Trophoblast cell (in vitro differentiated cells and primary cell): ENCODE results near the gene SRPK2.

ENCODE experiments used
- DNase-seq, 2 donors: peaks; one replicate each; pipeline ENCODE4 v3.0.0-alpha.2; 2016
- H2AFZ ChIP-seq: 2 replicates; pipeline ENCODE4 v1.6.1; 2013; ENCODE audit warnings: low read length, moderate library complexity, mild to moderate bottlenecking; ENCODE audit not compliant: insufficient read depth, poor library complexity
- H2AK5ac ChIP-seq: 2 replicates; pipeline ENCODE4 v1.6.1; 2013; ENCODE audit warnings: mild to moderate bottlenecking, low read length
- H2BK120ac ChIP-seq: 2 replicates; pipeline ENCODE4 v1.6.1; 2013; ENCODE audit warnings: low read length, mild to moderate bottlenecking, moderate library complexity; ENCODE audit not compliant: insufficient read depth, poor library complexity
- H2BK12ac ChIP-seq: 2 replicates; pipeline ENCODE4 v1.6.1; 2013; ENCODE audit warnings: mild to moderate bottlenecking, low read length, moderate library complexity
- H2BK5ac ChIP-seq: 2 replicates; pipeline ENCODE4 v1.6.1; 2013; ENCODE audit warnings: low read length, low read depth, moderate library complexity, mild to moderate bottlenecking; ENCODE audit not compliant: poor library complexity
- H3K14ac ChIP-seq: 2 replicates; pipeline ENCODE4 v1.6.1; 2013; ENCODE audit warnings: mild to moderate bottlenecking, low read length
- H3K18ac ChIP-seq: 2 replicates; pipeline ENCODE4 v1.6.1; 2013; ENCODE audit warnings: mild to moderate bottlenecking, low read length
- H3K23ac ChIP-seq: 2 replicates; pipeline ENCODE4 v1.6.1; 2013; ENCODE audit warnings: low read length
- H3K27ac ChIP-seq: 2 replicates; pipeline ENCODE4 v1.5.1; 2013; ENCODE audit warnings: low read depth, mild to moderate bottlenecking, inconsistent platforms, low read length, moderate library complexity
- H3K27me3 ChIP-seq: 2 replicates; pipeline ENCODE4 v1.6.1; 2013; ENCODE audit warnings: inconsistent platforms, mild to moderate bottlenecking, low read length, moderate library complexity; ENCODE audit not compliant: insufficient read depth
- H3K36me3 ChIP-seq, 2 experiments: 1 replicate in 1 of 2; 2 replicates in 1 of 2; pipeline ENCODE4 v1.6.1; 2013; ENCODE audit warnings: low read length in 2 of 2, mild to moderate bottlenecking in 2 of 2, moderate library complexity in 1 of 2; ENCODE audit not compliant: insufficient read depth in 2 of 2, control insufficient read depth in 1 of 2
- H3K4ac ChIP-seq: 2 replicates; pipeline ENCODE4 v1.6.1; 2013; ENCODE audit warnings: low read depth, mild to moderate bottlenecking, low read length, moderate library complexity
- H3K4me1 ChIP-seq, 2 experiments: 1 replicate in 1 of 2; 2 replicates in 1 of 2; pipeline ENCODE4 v1.6.1; 2013; ENCODE audit warnings: low read length in 2 of 2, mild to moderate bottlenecking in 2 of 2, moderate library complexity in 1 of 2; ENCODE audit not compliant: insufficient read depth in 2 of 2, control insufficient read depth in 1 of 2
- H3K4me2 ChIP-seq: 2 replicates; pipeline ENCODE4 v1.6.1; 2013; ENCODE audit warnings: inconsistent platforms, mild to moderate bottlenecking, low read length, moderate library complexity
- H3K4me3 ChIP-seq: 2 replicates; pipeline ENCODE4 v1.5.1; 2013; ENCODE audit warnings: mild to moderate bottlenecking, low read depth, low read length, inconsistent platforms
- H3K79me1 ChIP-seq: one replicate; pipeline ENCODE4 v1.6.1; 2013; ENCODE audit warnings: low read length
- H3K79me2 ChIP-seq: 2 replicates; pipeline ENCODE4 v1.6.1; 2013; ENCODE audit warnings: low read length, mild to moderate bottlenecking; ENCODE audit not compliant: control insufficient read depth, insufficient read depth, poor library complexity
- H3K9ac ChIP-seq: 2 replicates; pipeline ENCODE4 v1.6.1; 2013; ENCODE audit warnings: mild to moderate bottlenecking, low read length
- H3K9me3 ChIP-seq: 2 replicates; pipeline ENCODE4 v1.6.1; 2013; ENCODE audit warnings: low read depth, mild to moderate bottlenecking, control low read depth, inconsistent platforms, low read length; ENCODE audit not compliant: insufficient read depth
- H4K12ac ChIP-seq: 2 replicates; pipeline ENCODE4 v1.6.1; 2013; ENCODE audit warnings: low read depth, mild to moderate bottlenecking, low read length, moderate library complexity
- H4K8ac ChIP-seq: 2 replicates; pipeline ENCODE4 v1.6.1; 2013; ENCODE audit warnings: low read depth, mild to moderate bottlenecking, low read length, moderate library complexity
- H4K91ac ChIP-seq: one replicate; pipeline ENCODE4 v1.6.1; 2013; ENCODE audit warnings: low read depth, mild to moderate bottlenecking, low read length, moderate library complexity
- WGBS: extraction: QIAGEN DNeasy Blood & Tissue Kit; methylation state at CpG from one replicate; pipeline ENCODE4 v1.1.7; 2013; ENCODE audit warnings: missing lambda C conversion rate; ENCODE audit not compliant: insufficient read length, insufficient coverage; ENCODE audit errors: extremely low coverage; 5-methylcytosine and 5-hydroxymethylcytosine counted together

Gene SRPK2

DNA sequence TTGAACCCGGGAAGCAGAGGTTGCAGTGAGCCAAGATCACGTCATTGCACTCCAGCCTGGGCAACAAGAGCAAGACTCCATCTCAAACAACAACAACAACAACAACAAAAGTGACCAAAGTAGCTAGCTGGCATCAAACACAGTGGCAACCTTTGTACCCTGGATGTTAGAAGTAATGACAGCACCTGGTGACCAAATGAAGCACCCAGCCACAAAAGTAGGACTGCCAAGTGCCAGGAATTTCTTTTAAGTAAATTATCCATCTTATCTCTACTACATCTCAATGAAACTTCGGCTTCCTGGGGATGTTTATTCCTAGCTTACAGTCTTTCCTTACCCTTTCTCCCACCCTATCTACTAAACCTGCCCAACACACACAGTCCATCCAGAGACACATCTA is 18.8 kb downstream of the SRPK2 start:
- Histone ChIP-seq H3K14ac (no peak overlapping the region), H3K4me3 (no peak overlapping the region), H2BK120ac (no peak overlapping the region), H3K79me2 (no peaks in the 10 kb centered on the region), H3K9me3 (no peaks in the 10 kb centered on the region), H4K12ac (no peak overlapping the region), H4K8ac (no peak overlapping the region), H4K91ac (no peak overlapping the region), H3K79me1 (no peaks in the 10 kb centered on the region), H3K9ac (no peak overlapping the region), H2BK12ac (no peak overlapping the region), H2BK5ac (no peak overlapping the region), H3K18ac (no peak overlapping the region), H3K36me3 (peaks cover 0 to 3% of the 10 kb centered on the region in 2 experiments), H3K23ac (no peak overlapping the region), H3K4ac (no peak overlapping the region), H3K27me3 (no peaks in the 10 kb centered on the region), H3K4me1 (no peaks in the 10 kb centered on the region), H2AFZ (no peak overlapping the region), H2AK5ac (no peak overlapping the region), H3K27ac (no peak overlapping the region), H3K4me2 (no peak overlapping the region)
- WGBS = no CpG with 5 or more reads among the region's 3 CpGs
- DNase-seq = peak in 1 of 2 donors; percentile 10

DNA sequence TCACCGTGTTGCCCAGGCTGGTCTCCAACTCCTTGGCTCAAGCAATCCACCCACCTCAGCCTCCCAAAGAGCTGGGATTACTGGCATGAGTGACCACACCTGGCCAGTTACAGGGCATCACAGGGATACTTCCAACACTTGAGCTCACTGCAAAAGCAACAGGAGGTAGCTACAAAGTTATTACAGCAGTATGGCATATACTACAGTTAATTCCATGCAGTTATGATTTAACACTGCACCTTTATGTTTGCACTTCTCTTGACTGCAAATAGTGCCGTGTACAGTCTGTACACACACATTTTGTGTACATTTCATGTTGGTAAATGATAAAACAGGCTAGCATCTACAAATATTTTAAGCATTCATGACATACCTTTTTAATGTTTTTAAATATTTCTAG is 21.3 kb downstream of the SRPK2 start:
- no peak overlapping the region for H3K23ac ChIP-seq

GRCh38 chr7:105365541-105366534 is 22.9 kb downstream of the SRPK2 start:
- no peak overlapping the region for H3K4me2 ChIP-seq
- WGBS = no CpG with 5 or more reads among the region's 25 CpGs
- H4K91ac ChIP-seq = no peak overlapping the region
- H3K23ac ChIP-seq = no peak overlapping the region
- no peak overlapping the region for H2BK5ac ChIP-seq
- peak in 1 of 2 donors; percentile 29 for DNase-seq
- H3K79me1 ChIP-seq = no peaks in the 10 kb centered on the region
- H2BK12ac ChIP-seq = no peak overlapping the region
- no peaks in the 10 kb centered on the region for H3K9me3 ChIP-seq
- no peaks in the 10 kb centered on the region for H3K4me1 ChIP-seq
- no peak overlapping the region for H3K9ac ChIP-seq
- H3K18ac ChIP-seq = no peak overlapping the region
- H2BK120ac ChIP-seq = no peak overlapping the region
- no peak overlapping the region for H3K4ac ChIP-seq
- H3K79me2 ChIP-seq = no peaks in the 10 kb centered on the region
- no peak overlapping the region for H2AFZ ChIP-seq
- H3K14ac ChIP-seq = no peak overlapping the region
- no peaks in the 10 kb centered on the region for H3K27me3 ChIP-seq
- no peak overlapping the region for H4K8ac ChIP-seq
- peaks cover 0 to 3% of the 10 kb centered on the region in 2 experiments for H3K36me3 ChIP-seq
- no peak overlapping the region for H3K4me3 ChIP-seq
- H3K27ac ChIP-seq = no peak overlapping the region
- no peak overlapping the region for H4K12ac ChIP-seq
- H2AK5ac ChIP-seq = no peak overlapping the region

More for the DNA sequence above, 21.3 kb downstream of the SRPK2 start:
- peak in 1 of 2 donors; percentile 19 for DNase-seq
- H2BK12ac ChIP-seq = no peak overlapping the region
- H3K36me3 ChIP-seq = peaks cover 0 to 3% of the 10 kb centered on the region in 2 experiments
- H3K4ac ChIP-seq = peak overlapping the region; percentile 57
- H2AK5ac ChIP-seq = no peak overlapping the region
- H3K4me1 ChIP-seq = no peaks in the 10 kb centered on the region
- no peak overlapping the region for H4K8ac ChIP-seq
- H3K9ac ChIP-seq = no peak overlapping the region
- H4K12ac ChIP-seq = no peak overlapping the region
- H3K79me1 ChIP-seq = no peaks in the 10 kb centered on the region
- H3K27ac ChIP-seq = no peak overlapping the region
- no peak overlapping the region for H3K4me2 ChIP-seq
- no peaks in the 10 kb centered on the region for H3K27me3 ChIP-seq
- no peak overlapping the region for H3K14ac ChIP-seq
- no peak overlapping the region for H2BK120ac ChIP-seq
- H2AFZ ChIP-seq = no peak overlapping the region
- no peak overlapping the region for H2BK5ac ChIP-seq
- no CpG with 5 or more reads among the region's 2 CpGs for WGBS
- no peak overlapping the region for H4K91ac ChIP-seq
- H3K9me3 ChIP-seq = no peaks in the 10 kb centered on the region
- H3K79me2 ChIP-seq = no peaks in the 10 kb centered on the region
- H3K18ac ChIP-seq = no peak overlapping the region
- H3K4me3 ChIP-seq = no peak overlapping the region

DNA sequence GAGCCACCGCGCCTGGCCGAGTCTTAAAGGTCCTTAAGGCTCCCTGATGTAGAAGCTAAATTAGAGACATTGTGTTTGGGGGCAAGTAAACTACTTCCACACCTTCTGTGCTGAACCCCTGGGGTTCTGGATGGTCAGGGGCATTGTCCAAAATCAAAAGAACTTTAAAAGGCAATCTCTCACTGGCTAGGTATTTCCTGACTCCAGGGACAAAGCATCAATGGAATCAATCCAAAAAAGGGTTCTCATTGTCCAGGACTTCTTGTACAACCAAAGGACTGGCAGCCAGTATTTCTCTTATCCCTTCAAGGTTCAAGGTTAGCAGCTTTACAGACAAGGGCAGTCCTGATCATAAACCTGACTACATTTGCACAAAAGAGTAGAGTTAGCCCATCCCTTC is 24.0 kb downstream of the SRPK2 start:
- H3K4ac ChIP-seq = no peak overlapping the region
- H4K8ac ChIP-seq = no peak overlapping the region
- no peaks in the 10 kb centered on the region for H3K9me3 ChIP-seq
- no peaks in the 10 kb centered on the region for H3K79me2 ChIP-seq
- H3K27ac ChIP-seq = no peak overlapping the region
- H2BK5ac ChIP-seq = no peak overlapping the region
- no peaks in the 10 kb centered on the region for H3K27me3 ChIP-seq
- no peak overlapping the region for H3K4me3 ChIP-seq
- no peak overlapping the region for H3K18ac ChIP-seq
- no peak overlapping the region for H2AK5ac ChIP-seq
- no peak overlapping the region for H3K9ac ChIP-seq
- H3K36me3 ChIP-seq = peaks cover 0 to 3% of the 10 kb centered on the region in 2 experiments
- H2AFZ ChIP-seq = no peak overlapping the region
- H3K14ac ChIP-seq = no peak overlapping the region
- no peak overlapping the region for H4K12ac ChIP-seq
- H4K91ac ChIP-seq = no peak overlapping the region
- H3K23ac ChIP-seq = no peak overlapping the region
- H2BK12ac ChIP-seq = no peak overlapping the region
- no CpG with 5 or more reads among the region's 3 CpGs for WGBS
- no peaks in the 10 kb centered on the region for H3K4me1 ChIP-seq
- no peak overlapping the region for H3K4me2 ChIP-seq
- no peaks in the 10 kb centered on the region for H3K79me1 ChIP-seq
- no peak for DNase-seq
- no peak overlapping the region for H2BK120ac ChIP-seq
